PFSK-1 (cell line): ENCODE measurements around the gene DKC1.

Experiments used
- FOXP2 ChIP-seq: optimal IDR thresholded peaks from 2 replicates; pipeline ENCODE3; 2011; ENCODE audit warnings: borderline replicate concordance, control low read depth, inconsistent platforms; ENCODE audit not compliant: insufficient read depth; ENCODE audit errors: extremely low read length, extremely low read depth
- POLR2AphosphoS5 ChIP-seq: IDR thresholded peaks from 2 replicates; pipeline ENCODE4 v1.6.1; 2012; ENCODE audit warnings: low read depth, mild to moderate bottlenecking, control low read depth, low read length, moderate library complexity
- SIN3A ChIP-seq: IDR thresholded peaks from 2 replicates; pipeline ENCODE4 v1.6.1; 2012; ENCODE audit warnings: mild to moderate bottlenecking, low read length, moderate library complexity, borderline replicate concordance; ENCODE audit not compliant: insufficient read depth
- TAF1 ChIP-seq: IDR thresholded peaks from 2 replicates; pipeline ENCODE4 v1.6.1; 2012; ENCODE audit warnings: low read length, control low read depth, borderline replicate concordance; ENCODE audit not compliant: insufficient read depth
- TF ChIP-seq, protein P1 (sequence below), 2 experiments: IDR thresholded peaks; 2 replicates each; pipeline versions ENCODE4 v1.6.1 to v1.8.0; 2011 to 2012; ENCODE audit warnings: low read depth in 2 of 2, low read length in 2 of 2, control low read depth in 1 of 2, inconsistent platforms in 1 of 2, mild to moderate bottlenecking in 1 of 2, moderate library complexity in 1 of 2; ENCODE audit not compliant: insufficient read depth in 1 of 2

DKC1 gene

DNA sequence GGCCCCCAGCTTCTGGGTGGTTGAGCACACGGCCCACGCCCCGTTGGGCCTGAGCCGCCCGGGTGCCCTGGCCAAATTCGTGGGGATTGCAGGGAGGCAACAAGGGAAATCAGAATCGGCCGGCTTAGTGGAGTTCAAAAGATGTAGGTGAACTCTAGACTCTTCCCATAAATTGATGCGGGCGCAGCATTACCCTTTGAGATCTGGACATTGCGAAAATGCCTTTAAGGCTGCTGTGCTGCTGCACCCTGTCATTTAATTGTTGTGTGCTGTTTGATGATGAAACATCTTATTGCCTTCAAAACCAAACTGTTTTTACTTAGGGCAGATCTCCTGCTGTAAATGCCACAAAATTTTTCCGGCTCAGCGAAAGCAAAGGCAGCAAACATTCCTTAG is 43.0 kb downstream of the DKC1 start:
- TF ChIP-seq FOXP2 (no peak), TAF1 (no peak), SIN3A (no peak), POLR2AphosphoS5 (no peak)
- TF ChIP-seq, protein P1, sequence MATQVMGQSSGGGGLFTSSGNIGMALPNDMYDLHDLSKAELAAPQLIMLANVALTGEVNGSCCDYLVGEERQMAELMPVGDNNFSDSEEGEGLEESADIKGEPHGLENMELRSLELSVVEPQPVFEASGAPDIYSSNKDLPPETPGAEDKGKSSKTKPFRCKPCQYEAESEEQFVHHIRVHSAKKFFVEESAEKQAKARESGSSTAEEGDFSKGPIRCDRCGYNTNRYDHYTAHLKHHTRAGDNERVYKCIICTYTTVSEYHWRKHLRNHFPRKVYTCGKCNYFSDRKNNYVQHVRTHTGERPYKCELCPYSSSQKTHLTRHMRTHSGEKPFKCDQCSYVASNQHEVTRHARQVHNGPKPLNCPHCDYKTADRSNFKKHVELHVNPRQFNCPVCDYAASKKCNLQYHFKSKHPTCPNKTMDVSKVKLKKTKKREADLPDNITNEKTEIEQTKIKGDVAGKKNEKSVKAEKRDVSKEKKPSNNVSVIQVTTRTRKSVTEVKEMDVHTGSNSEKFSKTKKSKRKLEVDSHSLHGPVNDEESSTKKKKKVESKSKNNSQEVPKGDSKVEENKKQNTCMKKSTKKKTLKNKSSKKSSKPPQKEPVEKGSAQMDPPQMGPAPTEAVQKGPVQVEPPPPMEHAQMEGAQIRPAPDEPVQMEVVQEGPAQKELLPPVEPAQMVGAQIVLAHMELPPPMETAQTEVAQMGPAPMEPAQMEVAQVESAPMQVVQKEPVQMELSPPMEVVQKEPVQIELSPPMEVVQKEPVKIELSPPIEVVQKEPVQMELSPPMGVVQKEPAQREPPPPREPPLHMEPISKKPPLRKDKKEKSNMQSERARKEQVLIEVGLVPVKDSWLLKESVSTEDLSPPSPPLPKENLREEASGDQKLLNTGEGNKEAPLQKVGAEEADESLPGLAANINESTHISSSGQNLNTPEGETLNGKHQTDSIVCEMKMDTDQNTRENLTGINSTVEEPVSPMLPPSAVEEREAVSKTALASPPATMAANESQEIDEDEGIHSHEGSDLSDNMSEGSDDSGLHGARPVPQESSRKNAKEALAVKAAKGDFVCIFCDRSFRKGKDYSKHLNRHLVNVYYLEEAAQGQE (IDR thresholded peaks at IDR 0.05; ENCODE audit: insufficient read depth in 1 of 2, low read depth in 2 of 2, low read length in 2 of 2), result no peak

DNA sequence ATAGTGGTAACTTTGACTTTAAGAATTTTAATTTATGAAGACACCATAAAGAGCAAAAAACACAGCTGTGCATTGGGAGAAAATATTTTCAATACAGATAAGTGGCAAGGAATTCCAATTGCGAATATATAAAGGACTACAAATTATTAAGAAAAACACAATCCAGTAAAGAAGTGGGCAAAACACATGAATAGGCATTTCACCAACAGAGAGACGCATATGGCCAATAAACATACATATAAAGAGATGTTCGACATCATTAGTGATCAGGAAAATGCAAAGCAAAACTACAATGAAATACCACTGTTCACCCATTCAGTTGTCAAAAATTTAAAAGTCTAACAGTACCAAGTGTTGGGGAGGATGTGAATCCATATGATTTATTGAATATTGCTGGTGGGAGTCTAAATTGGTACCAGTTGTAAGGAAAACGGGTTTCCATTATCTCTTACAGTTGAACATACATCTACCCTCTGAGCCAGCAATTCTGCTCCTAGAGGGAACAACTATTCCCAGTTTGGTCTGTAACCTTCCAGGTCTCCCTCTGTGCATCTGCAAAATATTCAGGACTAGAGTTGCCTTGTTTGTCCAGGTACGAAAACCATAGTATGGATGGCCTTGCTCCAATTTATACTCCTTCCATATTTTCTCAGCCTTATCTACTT is 44.3 kb downstream of the DKC1 start:
- TF ChIP-seq, protein P1 (IDR thresholded peaks at IDR 0.05; ENCODE audit: insufficient read depth in 1 of 2, low read depth in 2 of 2, low read length in 2 of 2), result no peak
- TF ChIP-seq TAF1, result no peak
- TF ChIP-seq POLR2AphosphoS5, result no peak
- TF ChIP-seq FOXP2, result no peak

DNA sequence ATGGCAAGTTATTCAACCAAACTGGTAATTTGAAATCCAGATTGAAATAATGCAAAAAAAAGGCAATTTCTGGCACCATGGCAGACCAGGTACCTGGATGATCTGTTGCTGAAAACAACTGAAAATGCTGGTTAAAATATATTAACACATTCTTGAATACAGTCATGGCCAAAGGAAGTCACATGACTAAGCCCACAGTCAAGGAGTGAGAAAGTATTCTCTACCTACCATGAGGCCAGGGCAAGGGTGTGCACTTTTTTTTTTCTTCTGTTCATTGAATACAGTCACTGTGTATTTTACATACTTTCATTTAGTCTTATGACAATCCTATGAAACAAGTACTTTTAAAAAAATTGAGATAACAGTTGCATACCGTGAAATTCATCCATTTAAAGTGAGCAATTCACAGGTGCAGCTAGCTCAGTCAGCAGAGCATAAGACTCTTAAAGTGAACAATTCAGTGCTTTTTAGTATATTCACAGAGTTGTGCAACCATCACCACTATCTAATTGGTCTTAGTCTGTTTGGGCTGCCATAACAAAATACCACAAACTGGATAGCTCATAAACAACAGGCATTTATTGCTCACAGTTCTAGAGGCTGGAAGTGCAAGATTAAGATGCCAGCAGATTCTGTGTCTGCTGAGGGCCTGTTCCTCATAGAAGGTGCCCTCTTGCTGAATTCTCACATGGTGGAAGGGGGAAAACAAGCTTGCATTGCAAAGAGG is 47.4 kb downstream of the DKC1 start:
- TF ChIP-seq TAF1 (no peak), POLR2AphosphoS5 (no peak), SIN3A (no peak), FOXP2 (no peak)
- TF ChIP-seq, protein P1 (IDR thresholded peaks at IDR 0.05; ENCODE audit: insufficient read depth in 1 of 2, low read depth in 2 of 2, low read length in 2 of 2), result no peak

DNA sequence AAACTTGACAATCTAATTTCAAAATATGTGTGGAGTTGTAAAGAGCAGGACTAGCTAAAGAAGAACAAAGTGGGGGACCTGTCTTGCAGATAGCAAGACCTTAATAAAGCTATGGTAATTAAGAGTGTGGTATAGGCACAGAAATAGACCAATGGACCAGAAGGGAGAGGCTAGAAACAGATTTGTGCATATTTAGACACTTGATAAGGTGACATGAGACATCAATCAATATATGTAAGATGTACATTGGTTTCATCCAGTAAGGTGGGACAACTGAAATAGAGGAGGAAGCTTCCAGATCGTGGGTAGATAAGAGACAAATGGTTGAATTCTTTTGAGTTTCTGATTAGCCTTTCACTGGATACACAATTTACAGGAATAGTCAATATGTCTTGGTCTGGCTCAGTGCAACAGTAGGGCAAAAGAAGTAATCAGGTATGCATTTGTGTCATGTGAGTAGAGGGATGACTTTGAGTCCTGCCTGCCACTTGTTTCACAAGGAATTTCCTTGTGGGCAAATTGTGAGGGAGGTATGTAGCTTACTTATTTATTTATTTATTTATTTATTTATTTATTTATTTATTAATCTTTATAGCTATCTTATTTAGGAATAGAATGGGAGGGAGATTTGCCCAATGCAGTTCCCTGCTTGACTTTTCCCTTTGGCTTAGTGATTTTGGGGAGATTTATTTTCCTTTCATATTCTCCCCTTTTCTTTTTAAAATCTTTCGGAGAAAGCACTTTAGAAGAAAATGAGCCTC is 49.9 kb downstream of the DKC1 start:
- TF ChIP-seq SIN3A (no peak), TAF1 (no peak), POLR2AphosphoS5 (no peak), FOXP2 (no peak)
- TF ChIP-seq, protein P1 (IDR thresholded peaks at IDR 0.05; ENCODE audit: insufficient read depth in 1 of 2, low read depth in 2 of 2, low read length in 2 of 2), result no peak
